Measurements from ENCODE around the gene MDK.
A peak's percentile ranks its signal among the peaks of the same experiment; 100 is the strongest.

The MDK gene

DNA sequence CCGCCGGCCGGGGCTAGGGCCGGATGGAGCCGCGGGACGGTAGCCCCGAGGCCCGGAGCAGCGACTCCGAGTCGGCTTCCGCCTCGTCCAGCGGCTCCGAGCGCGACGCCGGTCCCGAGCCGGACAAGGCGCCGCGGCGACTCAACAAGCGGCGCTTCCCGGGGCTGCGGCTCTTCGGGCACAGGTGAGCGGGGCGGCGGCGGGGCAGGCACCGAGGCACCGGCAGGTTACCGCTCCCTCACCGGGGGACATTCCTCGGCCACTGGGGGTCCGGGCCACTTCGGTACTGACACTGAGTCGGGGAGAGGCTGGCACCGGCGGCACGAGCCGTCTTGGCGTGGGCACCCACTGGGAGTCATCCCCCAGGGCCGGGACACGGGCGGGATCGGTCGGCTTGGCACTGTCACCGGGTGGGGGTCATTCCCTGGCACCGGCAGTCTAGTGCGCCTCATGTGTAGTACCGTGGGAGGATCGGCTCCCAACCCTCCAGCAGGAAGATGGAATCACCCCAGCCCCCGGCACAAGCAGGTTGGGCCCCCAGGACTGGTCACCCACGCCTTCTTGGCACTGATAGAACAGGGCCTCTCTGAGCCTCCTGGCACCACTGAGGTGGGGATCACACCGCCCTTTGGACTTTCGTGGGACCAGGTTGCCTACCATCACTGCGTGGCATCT, 33.7 kb upstream of the MDK start:
- TF ChIP-seq TOX (CRISPR knock-in tag; IDR thresholded peaks at IDR 0.05; ENCODE audit: borderline replicate concordance) (no peak), ZFP30 (CRISPR knock-in tag; IDR thresholded peaks at IDR 0.05) (no peak), PPARA (CRISPR knock-in tag; IDR thresholded peaks at IDR 0.05; ENCODE audit: borderline replicate concordance) (no peak), CSDC2 (CRISPR knock-in tag; IDR thresholded peaks at IDR 0.05) (no peak), ISL1 (CRISPR knock-in tag; IDR thresholded peaks at IDR 0.05) (no peak), SNAI2 (CRISPR knock-in tag; IDR thresholded peaks at IDR 0.05) (no peak), GLIS3 (CRISPR knock-in tag; IDR thresholded peaks at IDR 0.05) (no peak), OSR1 (CRISPR knock-in tag; IDR thresholded peaks at IDR 0.05) (no peak), RARB (CRISPR knock-in tag; IDR thresholded peaks at IDR 0.05) (no peak), ZFP3 (CRISPR knock-in tag; IDR thresholded peaks at IDR 0.05) (no peak), ZC3H10 (CRISPR knock-in tag; IDR thresholded peaks at IDR 0.05) (no peak), ZNF565 (CRISPR knock-in tag; conservative IDR thresholded peaks at IDR 0.05; ENCODE audit: low read depth) (no peak)
- TF ChIP-seq, protein P1, sequence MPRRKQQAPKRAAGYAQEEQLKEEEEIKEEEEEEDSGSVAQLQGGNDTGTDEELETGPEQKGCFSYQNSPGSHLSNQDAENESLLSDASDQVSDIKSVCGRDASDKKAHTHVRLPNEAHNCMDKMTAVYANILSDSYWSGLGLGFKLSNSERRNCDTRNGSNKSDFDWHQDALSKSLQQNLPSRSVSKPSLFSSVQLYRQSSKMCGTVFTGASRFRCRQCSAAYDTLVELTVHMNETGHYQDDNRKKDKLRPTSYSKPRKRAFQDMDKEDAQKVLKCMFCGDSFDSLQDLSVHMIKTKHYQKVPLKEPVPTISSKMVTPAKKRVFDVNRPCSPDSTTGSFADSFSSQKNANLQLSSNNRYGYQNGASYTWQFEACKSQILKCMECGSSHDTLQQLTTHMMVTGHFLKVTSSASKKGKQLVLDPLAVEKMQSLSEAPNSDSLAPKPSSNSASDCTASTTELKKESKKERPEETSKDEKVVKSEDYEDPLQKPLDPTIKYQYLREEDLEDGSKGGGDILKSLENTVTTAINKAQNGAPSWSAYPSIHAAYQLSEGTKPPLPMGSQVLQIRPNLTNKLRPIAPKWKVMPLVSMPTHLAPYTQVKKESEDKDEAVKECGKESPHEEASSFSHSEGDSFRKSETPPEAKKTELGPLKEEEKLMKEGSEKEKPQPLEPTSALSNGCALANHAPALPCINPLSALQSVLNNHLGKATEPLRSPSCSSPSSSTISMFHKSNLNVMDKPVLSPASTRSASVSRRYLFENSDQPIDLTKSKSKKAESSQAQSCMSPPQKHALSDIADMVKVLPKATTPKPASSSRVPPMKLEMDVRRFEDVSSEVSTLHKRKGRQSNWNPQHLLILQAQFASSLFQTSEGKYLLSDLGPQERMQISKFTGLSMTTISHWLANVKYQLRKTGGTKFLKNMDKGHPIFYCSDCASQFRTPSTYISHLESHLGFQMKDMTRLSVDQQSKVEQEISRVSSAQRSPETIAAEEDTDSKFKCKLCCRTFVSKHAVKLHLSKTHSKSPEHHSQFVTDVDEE (CRISPR knock-in tag; IDR thresholded peaks at IDR 0.05): no peak
- TF ChIP-seq, protein P2, sequence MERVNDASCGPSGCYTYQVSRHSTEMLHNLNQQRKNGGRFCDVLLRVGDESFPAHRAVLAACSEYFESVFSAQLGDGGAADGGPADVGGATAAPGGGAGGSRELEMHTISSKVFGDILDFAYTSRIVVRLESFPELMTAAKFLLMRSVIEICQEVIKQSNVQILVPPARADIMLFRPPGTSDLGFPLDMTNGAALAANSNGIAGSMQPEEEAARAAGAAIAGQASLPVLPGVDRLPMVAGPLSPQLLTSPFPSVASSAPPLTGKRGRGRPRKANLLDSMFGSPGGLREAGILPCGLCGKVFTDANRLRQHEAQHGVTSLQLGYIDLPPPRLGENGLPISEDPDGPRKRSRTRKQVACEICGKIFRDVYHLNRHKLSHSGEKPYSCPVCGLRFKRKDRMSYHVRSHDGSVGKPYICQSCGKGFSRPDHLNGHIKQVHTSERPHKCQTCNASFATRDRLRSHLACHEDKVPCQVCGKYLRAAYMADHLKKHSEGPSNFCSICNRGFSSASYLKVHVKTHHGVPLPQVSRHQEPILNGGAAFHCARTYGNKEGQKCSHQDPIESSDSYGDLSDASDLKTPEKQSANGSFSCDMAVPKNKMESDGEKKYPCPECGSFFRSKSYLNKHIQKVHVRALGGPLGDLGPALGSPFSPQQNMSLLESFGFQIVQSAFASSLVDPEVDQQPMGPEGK (CRISPR knock-in tag; IDR thresholded peaks at IDR 0.05; ENCODE audit: borderline replicate concordance): no peak
- TF ChIP-seq, protein P3, sequence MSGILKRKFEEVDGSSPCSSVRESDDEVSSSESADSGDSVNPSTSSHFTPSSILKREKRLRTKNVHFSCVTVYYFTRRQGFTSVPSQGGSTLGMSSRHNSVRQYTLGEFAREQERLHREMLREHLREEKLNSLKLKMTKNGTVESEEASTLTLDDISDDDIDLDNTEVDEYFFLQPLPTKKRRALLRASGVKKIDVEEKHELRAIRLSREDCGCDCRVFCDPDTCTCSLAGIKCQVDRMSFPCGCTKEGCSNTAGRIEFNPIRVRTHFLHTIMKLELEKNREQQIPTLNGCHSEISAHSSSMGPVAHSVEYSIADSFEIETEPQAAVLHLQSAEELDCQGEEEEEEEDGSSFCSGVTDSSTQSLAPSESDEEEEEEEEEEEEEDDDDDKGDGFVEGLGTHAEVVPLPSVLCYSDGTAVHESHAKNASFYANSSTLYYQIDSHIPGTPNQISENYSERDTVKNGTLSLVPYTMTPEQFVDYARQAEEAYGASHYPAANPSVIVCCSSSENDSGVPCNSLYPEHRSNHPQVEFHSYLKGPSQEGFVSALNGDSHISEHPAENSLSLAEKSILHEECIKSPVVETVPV (CRISPR knock-in tag; IDR thresholded peaks at IDR 0.05): no peak
- peak; percentile 23 for ATAC-seq

DNA sequence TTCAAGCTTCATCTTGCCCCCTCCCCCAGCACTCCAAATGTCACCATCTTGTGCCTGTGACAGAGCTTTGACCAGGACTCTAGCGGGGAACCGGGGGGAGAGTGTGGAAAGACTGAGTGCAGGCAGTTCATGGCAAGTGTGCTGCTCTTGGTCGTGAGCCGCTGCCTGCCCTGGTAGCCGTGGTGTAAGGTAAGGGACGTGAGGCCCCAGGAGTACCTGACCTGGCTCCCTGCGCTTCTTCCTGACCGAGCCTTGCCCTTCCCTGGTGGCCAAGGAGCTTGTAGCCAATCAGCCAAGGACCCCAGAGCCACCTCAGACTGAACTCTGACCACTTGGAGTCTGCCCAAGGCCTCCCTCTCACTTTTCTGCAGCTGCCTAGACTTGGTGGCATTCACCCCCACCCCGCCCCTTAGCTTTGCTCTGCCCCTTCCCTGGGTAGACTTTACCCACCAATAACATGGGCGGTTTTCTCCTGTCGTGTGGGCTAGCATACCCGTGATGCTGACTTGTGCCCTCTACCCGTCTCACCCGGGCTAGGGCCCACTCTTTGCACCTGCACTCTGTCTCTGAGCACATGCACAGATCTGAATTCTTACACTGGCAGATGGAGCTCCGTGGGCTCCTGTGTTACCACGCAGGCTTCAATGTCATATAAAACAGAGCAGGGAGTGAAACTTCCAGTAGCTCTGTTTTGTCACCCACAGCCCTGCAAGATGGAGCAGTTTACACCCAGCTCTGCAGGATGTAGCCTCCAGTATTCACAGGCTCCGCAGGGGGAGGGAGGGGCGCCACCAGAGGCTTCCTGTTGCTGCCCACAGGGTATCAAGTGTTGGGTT, 32.7 kb upstream of the MDK start:
- no peak for ATAC-seq
- no peak for TF ChIP-seq ZFP30 (CRISPR knock-in tag; IDR thresholded peaks at IDR 0.05)

DNA sequence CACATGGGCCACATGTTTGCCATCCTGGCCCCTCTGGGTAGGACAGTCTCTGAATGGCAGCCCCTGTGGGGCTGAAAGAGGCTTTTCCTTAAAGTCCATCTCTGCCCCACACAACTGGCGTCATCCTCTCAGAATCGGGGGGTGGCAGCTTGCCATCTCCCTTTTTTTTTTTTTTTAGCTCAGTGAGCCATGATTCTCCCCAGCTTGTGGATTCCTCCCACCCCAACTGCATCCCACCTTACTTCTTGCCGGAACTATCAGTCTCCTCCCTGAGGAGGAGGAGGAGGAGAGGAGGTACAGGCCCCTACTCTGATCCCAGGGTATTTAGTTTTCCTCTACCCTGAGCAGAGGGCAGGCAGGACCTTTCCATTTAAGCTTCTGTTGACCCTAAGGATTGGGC, 30.8 kb upstream of the MDK start:
- ATAC-seq: no peak
- TF ChIP-seq, protein P1 (CRISPR knock-in tag; IDR thresholded peaks at IDR 0.05): no peak
- TF ChIP-seq CSDC2 (CRISPR knock-in tag; IDR thresholded peaks at IDR 0.05) (no peak), OSR1 (CRISPR knock-in tag; IDR thresholded peaks at IDR 0.05) (no peak), ESRRG (CRISPR knock-in tag; IDR thresholded peaks at IDR 0.05) (no peak), ARNTL (CRISPR knock-in tag; IDR thresholded peaks at IDR 0.05; ENCODE audit: borderline replicate concordance, low read depth) (no peak), ZFP3 (CRISPR knock-in tag; IDR thresholded peaks at IDR 0.05) (no peak), ZFP30 (CRISPR knock-in tag; IDR thresholded peaks at IDR 0.05) (no peak), PPARA (CRISPR knock-in tag; IDR thresholded peaks at IDR 0.05; ENCODE audit: borderline replicate concordance) (no peak), GLIS3 (CRISPR knock-in tag; IDR thresholded peaks at IDR 0.05) (no peak), RARB (CRISPR knock-in tag; IDR thresholded peaks at IDR 0.05) (no peak), ZC3H10 (CRISPR knock-in tag; IDR thresholded peaks at IDR 0.05) (no peak), ZNF70 (CRISPR knock-in tag; IDR thresholded peaks at IDR 0.05) (no peak), TOX (CRISPR knock-in tag; IDR thresholded peaks at IDR 0.05; ENCODE audit: borderline replicate concordance) (no peak), TCF4 (CRISPR knock-in tag; IDR thresholded peaks at IDR 0.05; ENCODE audit: borderline replicate concordance) (no peak), SNAI2 (CRISPR knock-in tag; IDR thresholded peaks at IDR 0.05) (no peak)
- TF ChIP-seq, protein P4, sequence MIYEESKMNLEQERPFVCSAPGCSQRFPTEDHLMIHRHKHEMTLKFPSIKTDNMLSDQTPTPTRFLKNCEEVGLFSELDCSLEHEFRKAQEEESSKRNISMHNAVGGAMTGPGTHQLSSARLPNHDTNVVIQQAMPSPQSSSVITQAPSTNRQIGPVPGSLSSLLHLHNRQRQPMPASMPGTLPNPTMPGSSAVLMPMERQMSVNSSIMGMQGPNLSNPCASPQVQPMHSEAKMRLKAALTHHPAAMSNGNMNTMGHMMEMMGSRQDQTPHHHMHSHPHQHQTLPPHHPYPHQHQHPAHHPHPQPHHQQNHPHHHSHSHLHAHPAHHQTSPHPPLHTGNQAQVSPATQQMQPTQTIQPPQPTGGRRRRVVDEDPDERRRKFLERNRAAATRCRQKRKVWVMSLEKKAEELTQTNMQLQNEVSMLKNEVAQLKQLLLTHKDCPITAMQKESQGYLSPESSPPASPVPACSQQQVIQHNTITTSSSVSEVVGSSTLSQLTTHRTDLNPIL (CRISPR knock-in tag; IDR thresholded peaks at IDR 0.05; ENCODE audit: low read depth): no peak
- TF ChIP-seq, protein P5, sequence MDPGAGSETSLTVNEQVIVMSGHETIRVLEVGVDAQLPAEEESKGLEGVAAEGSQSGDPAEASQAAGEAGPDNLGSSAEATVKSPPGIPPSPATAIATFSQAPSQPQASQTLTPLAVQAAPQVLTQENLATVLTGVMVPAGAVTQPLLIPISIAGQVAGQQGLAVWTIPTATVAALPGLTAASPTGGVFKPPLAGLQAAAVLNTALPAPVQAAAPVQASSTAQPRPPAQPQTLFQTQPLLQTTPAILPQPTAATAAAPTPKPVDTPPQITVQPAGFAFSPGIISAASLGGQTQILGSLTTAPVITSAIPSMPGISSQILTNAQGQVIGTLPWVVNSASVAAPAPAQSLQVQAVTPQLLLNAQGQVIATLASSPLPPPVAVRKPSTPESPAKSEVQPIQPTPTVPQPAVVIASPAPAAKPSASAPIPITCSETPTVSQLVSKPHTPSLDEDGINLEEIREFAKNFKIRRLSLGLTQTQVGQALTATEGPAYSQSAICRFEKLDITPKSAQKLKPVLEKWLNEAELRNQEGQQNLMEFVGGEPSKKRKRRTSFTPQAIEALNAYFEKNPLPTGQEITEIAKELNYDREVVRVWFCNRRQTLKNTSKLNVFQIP (CRISPR knock-in tag; IDR thresholded peaks at IDR 0.05; ENCODE audit: borderline replicate concordance, low read depth): no peak
- TF ChIP-seq, protein P3 (CRISPR knock-in tag; IDR thresholded peaks at IDR 0.05): no peak
